ENCODE data around the gene ATP6V0E2.
A peak's percentile ranks its signal among the peaks of the same experiment; 100 is the strongest.

ATP6V0E2 gene

DNA sequence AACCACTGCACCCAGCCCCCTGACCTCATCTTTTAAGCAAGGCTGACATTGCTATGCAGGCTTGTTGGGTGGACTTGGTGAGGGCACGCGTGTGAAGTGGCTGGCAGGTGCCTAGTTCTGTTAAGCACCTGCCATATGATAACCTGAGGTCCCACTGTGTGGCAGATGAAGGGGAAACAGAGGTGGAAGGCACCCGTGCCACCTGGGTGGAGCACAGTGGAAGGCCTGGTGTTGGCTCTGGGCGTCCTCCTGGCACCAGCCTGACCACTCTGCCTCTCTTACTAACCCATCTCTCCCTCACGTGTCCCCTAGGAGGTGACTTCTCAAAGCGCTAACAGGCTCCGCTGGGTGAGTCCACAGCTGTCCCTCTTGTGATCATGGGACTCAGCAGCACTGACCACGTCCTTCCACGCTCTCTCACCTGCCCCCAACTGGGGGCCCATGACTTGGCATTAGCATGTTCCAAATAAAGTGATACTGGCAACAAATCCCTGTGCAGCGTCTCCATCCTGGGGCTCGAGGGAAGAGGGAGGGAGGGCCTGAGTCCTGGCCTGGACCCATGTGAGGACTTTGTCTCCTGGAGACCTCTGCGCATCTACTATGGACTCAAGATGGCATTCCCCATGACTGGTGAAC, 40.2 kb upstream of the ATP6V0E2 start:
- Mint-ChIP-seq H3K9me3 (no peaks in the 10 kb centered on the region), H3K4me1 (peaks cover 4 to 7% of the 10 kb centered on the region in 2 donors), H3K27ac (no peak overlapping the region), H3K4me3 (no peak overlapping the region), H3K36me3 (no peaks in the 10 kb centered on the region), H3K27me3 (peaks cover 42 to 50% of the 10 kb centered on the region in 2 donors)
- ATAC-seq (replicated peaks) (no peak), DNase-seq (no peak)

- ATAC-seq (replicated peaks), result no peak
- Mint-ChIP-seq H3K27ac (no peak overlapping the region), H3K9me3 (no peaks in the 10 kb centered on the region), H3K4me1 (peaks cover 12 to 16% of the 10 kb centered on the region in 2 donors), H3K36me3 (no peaks in the 10 kb centered on the region), H3K4me3 (no peak overlapping the region), H3K27me3 (peaks cover 42 to 50% of the 10 kb centered on the region in 2 donors)
- no peak for DNase-seq
These were observed 39.2 kb upstream of the ATP6V0E2 start for GRCh38 chr7:149834601-149835000.

DNA sequence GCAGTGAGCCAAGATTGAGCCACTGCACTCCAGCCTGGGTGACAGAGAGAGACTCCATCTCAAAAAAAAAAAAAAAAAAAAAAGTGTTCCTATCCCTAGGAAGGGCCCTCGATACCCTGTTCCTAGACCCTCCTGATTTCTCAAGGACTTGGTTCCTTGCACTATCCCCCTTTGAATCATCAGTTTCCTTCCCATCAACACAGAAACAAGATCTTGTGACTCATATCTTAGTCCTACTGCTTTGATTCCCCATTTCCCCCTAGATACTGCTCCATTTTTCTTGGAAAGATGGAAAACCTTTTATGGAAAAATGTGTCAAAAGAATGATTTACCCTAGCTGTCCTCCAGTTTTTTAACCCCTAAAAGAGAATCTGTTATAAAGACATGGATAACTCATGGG, 37.3 kb upstream of the ATP6V0E2 start:
- Mint-ChIP-seq H3K36me3 (no peaks in the 10 kb centered on the region), H3K4me1 (peaks cover 15 to 16% of the 10 kb centered on the region in 2 donors), H3K4me3 (no peak overlapping the region), H3K9me3 (no peaks in the 10 kb centered on the region), H3K27me3 (peaks cover 31 to 36% of the 10 kb centered on the region in 2 donors), H3K27ac (no peak overlapping the region)
- ATAC-seq (replicated peaks) (no peak), DNase-seq (no peak)

- peak overlapping the region; percentile 88 to 91 for H3K4me3 Mint-ChIP-seq
- no peaks in the 10 kb centered on the region for H3K9me3 Mint-ChIP-seq
- no peaks in the 10 kb centered on the region for H3K36me3 Mint-ChIP-seq
- ATAC-seq (replicated peaks), result no peak
- peak overlapping the region; percentile 90 for H3K27ac Mint-ChIP-seq
- H3K4me1 Mint-ChIP-seq, result peaks cover 15 to 16% of the 10 kb centered on the region in 2 donors
- no peak for DNase-seq
- peaks cover 23 to 25% of the 10 kb centered on the region in 2 donors for H3K27me3 Mint-ChIP-seq
These were observed 36.1 kb upstream of the ATP6V0E2 start for GRCh38 chr7:149837564-149838223.

GRCh38 chr7:149838224-149838991, 35.4 kb upstream of the ATP6V0E2 start, which contains the start of gene ZNF862:
TSS of gene ZNF862 (plus strand) at chr7:149838375. CDS start at chr7:149838612, 237 bp downstream.
- H3K27ac Mint-ChIP-seq, result peak within 1 kb of the TSS; percentile 90
- H3K27me3 Mint-ChIP-seq, result peaks cover 18% of the 10 kb centered on the region in 2 donors
- ATAC-seq (replicated peaks), result peak; percentile 97
- H3K9me3 Mint-ChIP-seq, result no peaks in the 10 kb centered on the region
- H3K4me1 Mint-ChIP-seq, result peaks cover 15 to 16% of the 10 kb centered on the region in 2 donors
- no peaks in the 10 kb centered on the region for H3K36me3 Mint-ChIP-seq
- peak within 1 kb of the TSS; percentile 88 to 91 for H3K4me3 Mint-ChIP-seq
- peak; percentile 95 for DNase-seq

GRCh38 chr7:149838992-149839408, 34.8 kb upstream of the ATP6V0E2 start:
- DNase-seq (no peak), ATAC-seq (replicated peaks) (no peak)
- Mint-ChIP-seq H3K27ac (peak overlapping the region; percentile 79), H3K4me3 (peak overlapping the region; percentile 88 to 91), H3K4me1 (peaks cover 15 to 18% of the 10 kb centered on the region in 2 donors), H3K27me3 (peaks cover 12 to 13% of the 10 kb centered on the region in 2 donors), H3K36me3 (no peaks in the 10 kb centered on the region), H3K9me3 (no peaks in the 10 kb centered on the region)

DNA sequence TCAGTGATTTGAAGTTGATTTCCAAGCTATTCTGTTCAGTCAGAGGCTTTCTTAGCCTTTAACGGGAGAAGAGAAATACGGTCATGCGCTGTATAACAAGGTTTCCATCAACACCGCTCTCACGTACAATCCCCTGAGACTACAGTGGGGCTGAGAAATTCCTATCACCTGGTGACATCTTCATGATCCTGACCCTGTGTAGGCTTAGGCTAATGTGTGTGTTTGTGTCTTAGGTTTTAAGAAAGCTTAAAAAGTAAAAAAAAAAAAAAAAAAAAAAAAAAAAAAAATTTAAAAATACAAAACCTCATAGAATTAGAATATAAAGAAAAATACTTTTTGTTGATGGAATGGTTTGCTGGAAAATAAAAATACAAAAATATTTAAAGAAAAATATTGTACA, 33.8 kb upstream of the ATP6V0E2 start:
- Mint-ChIP-seq H3K36me3 (peaks cover under 1 to 1% of the 10 kb centered on the region in 2 donors), H3K4me1 (peaks cover 15 to 21% of the 10 kb centered on the region in 2 donors), H3K27ac (no peak overlapping the region), H3K27me3 (peaks cover 3 to 4% of the 10 kb centered on the region in 2 donors), H3K4me3 (no peak overlapping the region), H3K9me3 (no peaks in the 10 kb centered on the region)
- DNase-seq (no peak), ATAC-seq (replicated peaks) (no peak)

- Mint-ChIP-seq H3K4me1 (peaks cover 29 to 34% of the 10 kb centered on the region in 2 donors), H3K4me3 (no peak overlapping the region), H3K27me3 (no peaks in the 10 kb centered on the region), H3K36me3 (peaks cover 4 to 12% of the 10 kb centered on the region in 2 donors), H3K9me3 (no peaks in the 10 kb centered on the region), H3K27ac (no peak overlapping the region)
- DNase-seq (no peak), ATAC-seq (replicated peaks) (no peak)
These were observed 30.2 kb upstream of the ATP6V0E2 start for GRCh38 chr7:149843566-149843965.

GRCh38 chr7:149844445-149844844, 29.3 kb upstream of the ATP6V0E2 start:
- H3K27ac Mint-ChIP-seq, result no peak overlapping the region
- peaks cover 23 to 26% of the 10 kb centered on the region in 2 donors for H3K4me1 Mint-ChIP-seq
- no peaks in the 10 kb centered on the region for H3K9me3 Mint-ChIP-seq
- H3K4me3 Mint-ChIP-seq, result no peak overlapping the region
- H3K36me3 Mint-ChIP-seq, result peaks cover 4 to 12% of the 10 kb centered on the region in 2 donors
- no peaks in the 10 kb centered on the region for H3K27me3 Mint-ChIP-seq
- DNase-seq (no peak), ATAC-seq (replicated peaks) (no peak)

GRCh38 chr7:149845257-149845980, 28.4 kb upstream of the ATP6V0E2 start:
- Mint-ChIP-seq H3K36me3 (peaks cover 4 to 16% of the 10 kb centered on the region in 2 donors), H3K27ac (no peak overlapping the region), H3K27me3 (no peaks in the 10 kb centered on the region), H3K4me1 (peaks cover 20 to 25% of the 10 kb centered on the region in 2 donors), H3K9me3 (no peaks in the 10 kb centered on the region), H3K4me3 (no peak overlapping the region)
- ATAC-seq (replicated peaks) (no peak), DNase-seq (no peak)

- no peaks in the 10 kb centered on the region for H3K27me3 Mint-ChIP-seq
- DNase-seq, result no peak
- no peak for ATAC-seq (replicated peaks)
- no peaks in the 10 kb centered on the region for H3K9me3 Mint-ChIP-seq
- H3K27ac Mint-ChIP-seq, result peak overlapping the region; percentile 47
- H3K4me3 Mint-ChIP-seq, result no peak overlapping the region
- peaks cover 19 to 25% of the 10 kb centered on the region in 2 donors for H3K4me1 Mint-ChIP-seq
- H3K36me3 Mint-ChIP-seq, result peaks cover 4 to 16% of the 10 kb centered on the region in 2 donors
These were observed 27.7 kb upstream of the ATP6V0E2 start for GRCh38 chr7:149846021-149846420.

- H3K27me3 Mint-ChIP-seq, result no peaks in the 10 kb centered on the region
- ATAC-seq (replicated peaks) (peak; percentile 97 to 98), DNase-seq (peak; percentile 30)
- peaks cover 4 to 16% of the 10 kb centered on the region in 2 donors for H3K36me3 Mint-ChIP-seq
- H3K27ac Mint-ChIP-seq, result peak overlapping the region; percentile 69
- H3K9me3 Mint-ChIP-seq, result no peaks in the 10 kb centered on the region
- peaks cover 19 to 25% of the 10 kb centered on the region in 2 donors for H3K4me1 Mint-ChIP-seq
- no peak overlapping the region for H3K4me3 Mint-ChIP-seq
These were observed 27.2 kb upstream of the ATP6V0E2 start for GRCh38 chr7:149846436-149847046.

- ATAC-seq (replicated peaks) (no peak), DNase-seq (no peak)
- H3K36me3 Mint-ChIP-seq, result peaks cover 12 to 23% of the 10 kb centered on the region in 2 donors
- H3K9me3 Mint-ChIP-seq, result no peaks in the 10 kb centered on the region
- H3K4me1 Mint-ChIP-seq, result peaks cover 19 to 21% of the 10 kb centered on the region in 2 donors
- no peak overlapping the region for H3K4me3 Mint-ChIP-seq
- no peaks in the 10 kb centered on the region for H3K27me3 Mint-ChIP-seq
- no peak overlapping the region for H3K27ac Mint-ChIP-seq
These were observed 24.6 kb upstream of the ATP6V0E2 start for GRCh38 chr7:149849174-149849573.

Data from stimulated activated naive B cell treated with anti-CD40 and anti-IgM and Interleukin-4, amounts not matched to agents 10 μg/mL and 1 μg/mL and 100 μg/mL, for 72 hours (primary cell).